ENCODE data around the gene JAML. TPM values are rescaled to one million over a fixed set of nuclear protein-coding genes. Genes with fewer than 3 reads are reported as not detected.

Gene JAML
- polyA plus RNA-seq, 1 donor from 2014 or later: 0.28 TPM

- no peak for TF ChIP-seq POLR2AphosphoS5 (IDR thresholded peaks at IDR 0.05)
- TF ChIP-seq EZH2 (IDR thresholded peaks at IDR 0.05; ENCODE audit: borderline replicate concordance, insufficient read depth, low read length, poor library complexity, severe bottlenecking): no peak
- TF ChIP-seq CTCF (IDR thresholded peaks at IDR 0.05; ENCODE audit: poor library complexity, severe bottlenecking): no peak
- TF ChIP-seq TAF1 (IDR thresholded peaks at IDR 0.05; ENCODE audit: low read depth): no peak
- TF ChIP-seq EP300 (conservative IDR thresholded peaks at IDR 0.05; ENCODE audit: poor library complexity, severe bottlenecking): no peak
- no peak for TF ChIP-seq MXI1 (conservative IDR thresholded peaks at IDR 0.05; ENCODE audit: poor library complexity, severe bottlenecking)
- no peak for TF ChIP-seq SMC3 (conservative IDR thresholded peaks at IDR 0.05; ENCODE audit: poor library complexity)
- no peak for TF ChIP-seq RAD21 (conservative IDR thresholded peaks at IDR 0.05)
- TF ChIP-seq REST (IDR thresholded peaks at IDR 0.05; ENCODE audit: borderline replicate concordance): no peak
- H3K4me3 ChIP-seq (ENCODE audit: low read length): no peak overlapping the region
- no peak overlapping the region for H3K4me2 ChIP-seq (ENCODE audit: low read length)
- no peaks in the 10 kb centered on the region for H3F3A ChIP-seq (ENCODE audit: insufficient read depth, low read length, poor library complexity, severe bottlenecking)
- no peaks in the 10 kb centered on the region for H3K9me3 ChIP-seq (ENCODE audit: low read length)
- H3K9ac ChIP-seq (ENCODE audit: low read length): no peak overlapping the region
- H2AFZ ChIP-seq (ENCODE audit: low read depth, low read length): no peak overlapping the region
- no peaks in the 10 kb centered on the region for H3K9me2 ChIP-seq (ENCODE audit: insufficient read depth, low read length)
- no peaks in the 10 kb centered on the region for H3K27me3 ChIP-seq (ENCODE audit: insufficient read depth, low read depth, low read length)
- H4K20me1 ChIP-seq (ENCODE audit: insufficient read depth): no peaks in the 10 kb centered on the region
- H3K27ac ChIP-seq (ENCODE audit: low read length): no peak overlapping the region
- no peaks in the 10 kb centered on the region for H3K36me3 ChIP-seq (ENCODE audit: insufficient read depth, low read length)
- no peaks in the 10 kb centered on the region for H3K79me2 ChIP-seq (replicated peaks; ENCODE audit: insufficient read depth, low read length)
These were observed 18.4 kb upstream of the JAML start for GRCh38 chr11:118243161-118243560.

GRCh38 chr11:118241764-118242098, 16.9 kb upstream of the JAML start:
- H4K20me1 ChIP-seq (ENCODE audit: insufficient read depth): no peaks in the 10 kb centered on the region
- H3K4me3 ChIP-seq (ENCODE audit: low read length): no peak overlapping the region
- no peak overlapping the region for H2AFZ ChIP-seq (ENCODE audit: low read depth, low read length)
- TF ChIP-seq RAD21 (conservative IDR thresholded peaks at IDR 0.05) (no peak), EZH2 (IDR thresholded peaks at IDR 0.05; ENCODE audit: borderline replicate concordance, insufficient read depth, low read length, poor library complexity, severe bottlenecking) (no peak), SMC3 (conservative IDR thresholded peaks at IDR 0.05; ENCODE audit: poor library complexity) (no peak), REST (IDR thresholded peaks at IDR 0.05; ENCODE audit: borderline replicate concordance) (no peak), MXI1 (conservative IDR thresholded peaks at IDR 0.05; ENCODE audit: poor library complexity, severe bottlenecking) (no peak), CTCF (IDR thresholded peaks at IDR 0.05; ENCODE audit: poor library complexity, severe bottlenecking) (no peak), EP300 (conservative IDR thresholded peaks at IDR 0.05; ENCODE audit: poor library complexity, severe bottlenecking) (no peak), POLR2AphosphoS5 (IDR thresholded peaks at IDR 0.05) (no peak), TAF1 (IDR thresholded peaks at IDR 0.05; ENCODE audit: low read depth) (no peak)
- no peaks in the 10 kb centered on the region for H3K79me2 ChIP-seq (replicated peaks; ENCODE audit: insufficient read depth, low read length)
- H3K9me3 ChIP-seq (ENCODE audit: low read length): no peaks in the 10 kb centered on the region
- H3K9ac ChIP-seq (ENCODE audit: low read length): no peak overlapping the region
- H3K36me3 ChIP-seq (ENCODE audit: insufficient read depth, low read length): no peaks in the 10 kb centered on the region
- no peaks in the 10 kb centered on the region for H3K9me2 ChIP-seq (ENCODE audit: insufficient read depth, low read length)
- H3K27ac ChIP-seq (ENCODE audit: low read length): no peak overlapping the region
- H3F3A ChIP-seq (ENCODE audit: insufficient read depth, low read length, poor library complexity, severe bottlenecking): no peaks in the 10 kb centered on the region
- no peaks in the 10 kb centered on the region for H3K27me3 ChIP-seq (ENCODE audit: insufficient read depth, low read depth, low read length)
- no peak overlapping the region for H3K4me2 ChIP-seq (ENCODE audit: low read length)

Data from neural cell (in vitro differentiated cells).